GM12878 (cell line): ENCODE data around the gene SDK2. TPM values are rescaled to one million over a fixed set of nuclear protein-coding genes. Genes with fewer than 3 reads are reported as not detected.

Source experiments
- ATAC-seq: fragments of 200-7000 bp; cut with Tn5 transposase; 3 replicates; pipeline ENCODE4 v1.9.1; 2020; ENCODE audit warnings: mild to moderate bottlenecking, moderate library complexity
- BruUV-seq: library from RNA; stranded (reverse); fragments of 400-500 nt; replicated peaks from 2 replicates; lab custom pipeline; 2021; lab: Mats Ljungman, UMichigan
- CTCF ChIA-PET: fragments of 300-600 bp; sonication (Branson Sonifier 250); formaldehyde crosslinking; extraction: SDS; loops from one replicate; lab custom pipeline; 2021; ENCODE audit warnings: inconsistent platforms; lab: Yijun Ruan, JAX
- POLR2A ChIA-PET: fragments of 350-600 bp; formaldehyde crosslinking; extraction: SDS; loops from one replicate; lab custom pipeline; 2021; ENCODE audit warnings: inconsistent platforms; lab: Charles Lee
- RAD21 ChIA-PET: fragments of 300-600 bp; sonication (Branson Sonifier 250); formaldehyde crosslinking; loops from one replicate; lab custom pipeline; 2023; ENCODE audit warnings: antibody characterized with exemption; ENCODE audit not compliant: unreplicated experiment; lab: Charles Lee
- SMC1A ChIA-PET: fragments of 300-600 bp; sonication (Branson Sonifier 250); formaldehyde crosslinking; loops from one replicate; lab custom pipeline; 2023; ENCODE audit not compliant: unreplicated experiment, uncharacterized antibody; lab: Charles Lee
- DNase-seq: peaks from one replicate; pipeline ENCODE4 v3.0.0-alpha.2; 2011; ENCODE audit warnings: low read depth, low spot score
- FAIRE-seq: peaks from 3 replicates; lab custom pipeline; 2011; peaks lifted over from hg19 to GRCh38; lab: Jason Lieb, UNC
- H2AFZ ChIP-seq: 2 replicates; pipeline ENCODE4 v1.6.0; 2011; ENCODE audit warnings: low read depth, low read length, control low read depth; ENCODE audit not compliant: control insufficient read depth
- H3K27ac ChIP-seq: 2 replicates; pipeline ENCODE4 v1.5.1; 2011; ENCODE audit warnings: control low read depth; ENCODE audit not compliant: control insufficient read depth, insufficient read depth
- H3K27me3 ChIP-seq, 2 experiments: replicated peaks in 1 of 2; 2 replicates each; pipeline versions ENCODE4 v1.6.0 to v1.6.1; 2011; ENCODE audit warnings: low read length in 1 of 2; ENCODE audit not compliant: control insufficient read depth in 2 of 2, insufficient read depth in 2 of 2
- H3K36me3 ChIP-seq, 2 experiments: 2 replicates each; pipeline ENCODE4 v1.5.1; 2011; ENCODE audit warnings: low read length in 1 of 2; ENCODE audit not compliant: control insufficient read depth in 2 of 2, insufficient read depth in 2 of 2
- H3K4me1 ChIP-seq: 2 replicates; pipeline ENCODE4 v1.6.1; 2011; ENCODE audit warnings: mild to moderate bottlenecking, low read length, moderate library complexity, mixed read lengths; ENCODE audit not compliant: control insufficient read depth, insufficient read depth
- H3K4me2 ChIP-seq: 2 replicates; pipeline ENCODE4 v1.6.0; 2011; ENCODE audit warnings: control low read depth; ENCODE audit not compliant: control insufficient read depth, insufficient read depth
- H3K4me3 ChIP-seq: fragments of 200-600 bp; sonication (generic); 2 replicates; pipeline ENCODE4 v1.5.1; 2016
- H3K79me2 ChIP-seq: 2 replicates; pipeline ENCODE4 v1.6.0; 2011; ENCODE audit warnings: low read length; ENCODE audit not compliant: control insufficient read depth, insufficient read depth
- H3K9ac ChIP-seq: 2 replicates; pipeline ENCODE4 v1.8.0; 2011; ENCODE audit warnings: low read length, control low read depth, mixed read lengths; ENCODE audit not compliant: control insufficient read depth, insufficient read depth
- H3K9me3 ChIP-seq: replicated peaks from 3 replicates; pipeline ENCODE4 v1.5.1; 2011; ENCODE audit warnings: mild to moderate bottlenecking, low read length; ENCODE audit not compliant: control insufficient read depth, insufficient read depth
- H4K20me1 ChIP-seq: 2 replicates; pipeline ENCODE4 v1.6.0; 2011; ENCODE audit not compliant: control insufficient read depth, insufficient read depth
- ATF2 ChIP-seq: IDR thresholded peaks from 2 replicates; pipeline ENCODE4 v1.6.1; 2012; ENCODE audit warnings: low read length, inconsistent platforms
- CUX1 ChIP-seq: IDR thresholded peaks from 2 replicates; pipeline ENCODE4 v1.6.1; 2012; ENCODE audit warnings: improper control_type of control experiment, low read depth, low read length; ENCODE audit not compliant: insufficient replicate concordance
- DPF2 ChIP-seq: fragments of 450-650 bp; IDR thresholded peaks from 2 replicates; pipeline ENCODE4 v1.6.1; 2017; ENCODE audit warnings: mild to moderate bottlenecking
- EGR1 ChIP-seq, 2 experiments: IDR thresholded peaks; 1 replicate in 1 of 2; 2 replicates in 1 of 2; pipeline ENCODE4 v1.6.1; 2011 to 2012; ENCODE audit warnings: low read depth in 2 of 2, low read length in 2 of 2, borderline replicate concordance in 1 of 2, mild to moderate bottlenecking in 1 of 2, moderate library complexity in 1 of 2
- ETV6 ChIP-seq, 2 experiments: fragments of 450-650 bp in 1 of 2; IDR thresholded peaks in 1 of 2; conservative IDR thresholded peaks in 1 of 2; 2 replicates each; pipeline ENCODE4 v1.6.1; 2014; ENCODE audit warnings: antibody characterized with exemption in 1 of 2, borderline replicate concordance in 1 of 2, low read depth in 1 of 2, mild to moderate bottlenecking in 1 of 2, moderate library complexity in 1 of 2
- FOS ChIP-seq: IDR thresholded peaks from 3 replicates; pipeline ENCODE4 v1.6.1; 2011; ENCODE audit warnings: borderline replicate concordance; ENCODE audit not compliant: insufficient read length; ENCODE audit errors: extremely low read depth
- MEF2A ChIP-seq: IDR thresholded peaks from 2 replicates; pipeline ENCODE4 v1.6.1; 2011; ENCODE audit warnings: low read depth, mild to moderate bottlenecking, low read length, moderate library complexity; ENCODE audit not compliant: insufficient read depth
- NFIC ChIP-seq: IDR thresholded peaks from 2 replicates; pipeline ENCODE4 v1.6.1; 2012; ENCODE audit warnings: low read depth, mild to moderate bottlenecking, inconsistent platforms, low read length, moderate library complexity
- NFYB ChIP-seq: IDR thresholded peaks from 2 replicates; pipeline ENCODE4 v1.6.1; 2011; ENCODE audit warnings: low read depth, mild to moderate bottlenecking, low read length, improper control_type of control experiment, moderate library complexity; ENCODE audit not compliant: insufficient read depth
- RB1 ChIP-seq: fragments of 450-650 bp; formaldehyde crosslinking; IDR thresholded peaks from 2 replicates; pipeline ENCODE4 v1.6.1; 2017; ENCODE audit warnings: mild to moderate bottlenecking, borderline replicate concordance
- SMARCA5 ChIP-seq: fragments of 450-650 bp; IDR thresholded peaks from 2 replicates; pipeline ENCODE4 v1.6.1; 2017; ENCODE audit warnings: mild to moderate bottlenecking
- TAF1 ChIP-seq: IDR thresholded peaks from 2 replicates; pipeline ENCODE4 v1.6.1; 2011; ENCODE audit warnings: mild to moderate bottlenecking, low read depth, low read length, borderline replicate concordance
- ZSCAN29 ChIP-seq: fragments of 450-650 bp; IDR thresholded peaks from 2 replicates; pipeline ENCODE4 v1.6.1; 2017; ENCODE audit warnings: mild to moderate bottlenecking, moderate library complexity
- WGBS: methylation state at CpG from one replicate; pipeline ENCODE4 v1.1.6; 2016; ENCODE audit warnings: low lambda C conversion rate; ENCODE audit not compliant: insufficient replicate concordance, insufficient coverage; ENCODE audit errors: missing lambda C conversion rate; 5-methylcytosine and 5-hydroxymethylcytosine counted together
- in situ Hi-C: fragments of 300-500 bp; cut with MboI; formaldehyde crosslinking; loops from 9 replicates; pipeline ENCODE4 v1.14.3; 2018; ENCODE audit warnings: mixed read lengths
- intact Hi-C: fragments of 100-400 bp; cut with micrococcal nuclease; formaldehyde crosslinking; loops from one replicate; pipeline ENCODE4 v1.14.2; 2022; ENCODE audit not compliant: unreplicated experiment
- polyA plus RNA-seq, 11 experiments: library from polyadenylated mRNA; depleted of rRNA in 4 of 11; unstranded in 6 of 11; stranded (reverse) in 5 of 11; fragments of >200 nt; fragmentation: Nextera tagmentation in 4 of 11; fragmentation: Illumina TruSeq in 1 of 11; extraction: Ambion mirVana in 4 of 11; extraction: Trizol in 1 of 11; gene quantifications; 1 replicate in 1 of 11; 2 replicates in 10 of 11; pipeline versions ENCODE4 v1.2.1 to v1.2.3, GENCODE V29; 2011 to 2016; ENCODE audit warnings: inconsistent platforms in 2 of 11, missing spikeins in 2 of 11, low read depth in 1 of 11
- total RNA-seq, 4 experiments: library from RNA; depleted of rRNA in 3 of 4; stranded (reverse); fragments of >200 nt in 3 of 4; fragmentation: Illumina TruSeq in 1 of 4; extraction: Trizol in 1 of 4; gene quantifications; 2 replicates each; pipeline versions ENCODE4 v1.2.1 to v1.2.3, GENCODE V29; 2013 to 2021

The SDK2 gene
- total and polyA plus RNA-seq, 10 of the 15 experiments (the other 5 are each of a cell fraction or from before 2014, with no cell fraction given) = 0.03 to 0.08 (median 0.03) TPM; not detected in 7

GRCh38 chr17:73551759-73552158 lies 92.5 kb downstream of the SDK2 start (continued):
- TF ChIP-seq ZSCAN29 (no peak), NFIC (no peak), NFYB (peak; percentile 82), FOS (peak; percentile 19), SMARCA5 (no peak), MEF2A (no peak)

- Histone ChIP-seq H3K9ac (no peak overlapping the region), H3K9me3 (no peaks in the 10 kb centered on the region), H3K4me1 (no peaks in the 10 kb centered on the region), H3K36me3 (no peaks in the 10 kb centered on the region), H2AFZ (no peak overlapping the region), H3K27ac (no peak overlapping the region), H4K20me1 (no peaks in the 10 kb centered on the region), H3K4me3 (no peak overlapping the region), H3K79me2 (no peaks in the 10 kb centered on the region), H3K27me3 (peaks cover 0 to 3% of the 10 kb centered on the region in 2 experiments; a peak in 3 of 4 replicates), H3K4me2 (no peak overlapping the region)
- SMC1A ChIA-PET = no interaction called here
- no TSS peak for BruUV-seq
- ATAC-seq (no peak), FAIRE-seq (no peak), DNase-seq (no peak)
- CTCF ChIA-PET = interaction anchor here (1.0 kb wide), 1 partner anchor 10 kb away, joined by 3 read pairs; no protein-coding TSS in a partner anchor
- RAD21 ChIA-PET = no interaction called here
- in situ Hi-C loops (no loop called here), intact Hi-C loops (no loop called here)
- POLR2A ChIA-PET = no interaction called here
- WGBS = 65% methylated on average over 20 of the region's 20 CpGs
- TF ChIP-seq ATF2 (no peak), ETV6 (conservative IDR thresholded peaks at IDR 0.05 in 1 of 2, IDR thresholded peaks at IDR 0.05 in 1 of 2; ENCODE audit: borderline replicate concordance in 1 of 2, low read depth in 1 of 2) (no peak), EGR1 (IDR thresholded peaks at IDR 0.05; ENCODE audit: borderline replicate concordance in 1 of 2, low read depth in 2 of 2, low read length in 2 of 2) (no peak), TAF1 (no peak), RB1 (no peak), NFYB (no peak), CUX1 (no peak), DPF2 (no peak)
These were observed 93.1 kb downstream of the SDK2 start for GRCh38 chr17:73551144-73551543.
